ENCODE results near the gene PHOX2A.

DNA sequence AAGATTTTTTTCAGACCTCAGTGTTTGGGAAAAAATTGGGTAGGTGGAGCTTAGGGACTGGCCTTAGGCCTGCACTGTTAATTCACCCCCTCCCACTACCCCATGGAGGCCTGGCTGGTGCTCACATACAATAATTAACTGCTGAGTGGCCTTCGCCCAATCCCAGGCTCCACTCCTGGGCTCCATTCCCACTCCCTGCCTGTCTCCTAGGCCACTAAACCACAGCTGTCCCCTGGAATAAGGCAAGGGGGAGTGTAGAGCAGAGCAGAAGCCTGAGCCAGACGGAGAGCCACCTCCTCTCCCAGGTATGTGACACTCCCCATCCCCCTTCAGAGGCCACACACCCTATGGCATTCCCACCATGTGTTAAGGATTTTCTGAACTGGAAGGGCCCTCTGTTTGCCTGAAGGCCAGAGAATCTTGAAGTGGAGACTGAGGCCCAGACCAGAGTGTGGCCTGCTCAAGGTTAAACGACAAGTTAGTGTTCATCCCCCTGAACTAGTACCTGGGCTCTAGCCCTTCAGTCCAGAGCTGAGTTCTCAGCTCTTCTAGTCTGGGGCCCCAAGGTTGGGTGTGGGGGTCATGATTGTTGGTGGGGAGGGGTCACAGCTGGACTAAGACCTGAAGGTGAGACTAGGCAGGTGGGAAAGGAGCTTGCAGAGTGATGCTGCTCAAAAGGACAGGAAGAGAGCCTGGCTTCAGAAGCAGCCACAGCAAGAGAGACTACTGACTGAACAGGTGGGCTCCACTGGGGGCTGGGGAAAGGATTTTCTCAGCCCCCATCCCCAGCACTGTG is 54.3 kb downstream of the PHOX2A start:
- TF ChIP-seq, protein P1, sequence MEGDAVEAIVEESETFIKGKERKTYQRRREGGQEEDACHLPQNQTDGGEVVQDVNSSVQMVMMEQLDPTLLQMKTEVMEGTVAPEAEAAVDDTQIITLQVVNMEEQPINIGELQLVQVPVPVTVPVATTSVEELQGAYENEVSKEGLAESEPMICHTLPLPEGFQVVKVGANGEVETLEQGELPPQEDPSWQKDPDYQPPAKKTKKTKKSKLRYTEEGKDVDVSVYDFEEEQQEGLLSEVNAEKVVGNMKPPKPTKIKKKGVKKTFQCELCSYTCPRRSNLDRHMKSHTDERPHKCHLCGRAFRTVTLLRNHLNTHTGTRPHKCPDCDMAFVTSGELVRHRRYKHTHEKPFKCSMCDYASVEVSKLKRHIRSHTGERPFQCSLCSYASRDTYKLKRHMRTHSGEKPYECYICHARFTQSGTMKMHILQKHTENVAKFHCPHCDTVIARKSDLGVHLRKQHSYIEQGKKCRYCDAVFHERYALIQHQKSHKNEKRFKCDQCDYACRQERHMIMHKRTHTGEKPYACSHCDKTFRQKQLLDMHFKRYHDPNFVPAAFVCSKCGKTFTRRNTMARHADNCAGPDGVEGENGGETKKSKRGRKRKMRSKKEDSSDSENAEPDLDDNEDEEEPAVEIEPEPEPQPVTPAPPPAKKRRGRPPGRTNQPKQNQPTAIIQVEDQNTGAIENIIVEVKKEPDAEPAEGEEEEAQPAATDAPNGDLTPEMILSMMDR (IDR thresholded peaks at IDR 0.05; ENCODE audit: low read depth, low read length): no peak
- TF ChIP-seq EZH2phosphoT487 (IDR thresholded peaks at IDR 0.05; ENCODE audit: low read depth): no peak

All from OCI-LY3 (cell line).